HEK293 (cell line): ENCODE measurements around the gene FBXL13.

Experiments
- GLI4 ChIP-seq: fragments of 450-650 bp; formaldehyde crosslinking; IDR thresholded peaks from 2 replicates; pipeline ENCODE4 v1.5.1; 2016; ENCODE audit warnings: missing biosample characterization, missing genetic modification characterization
- KLF16 ChIP-seq: fragments of 450-650 bp; formaldehyde crosslinking; IDR thresholded peaks from 2 replicates; pipeline ENCODE4 v1.5.1; 2017; ENCODE audit warnings: missing biosample characterization, missing genetic modification characterization
- KLF7 ChIP-seq: fragments of 450-650 bp; formaldehyde crosslinking; IDR thresholded peaks from 2 replicates; pipeline ENCODE4 v1.5.1; 2016; ENCODE audit warnings: missing biosample characterization, missing genetic modification characterization, borderline replicate concordance
- KLF8 ChIP-seq: fragments of 450-650 bp; formaldehyde crosslinking; IDR thresholded peaks from 2 replicates; pipeline ENCODE4 v1.5.1; 2016; ENCODE audit warnings: missing biosample characterization, missing genetic modification characterization
- PRDM1 ChIP-seq: fragments of 450-650 bp; formaldehyde crosslinking; IDR thresholded peaks from 2 replicates; pipeline ENCODE4; 2016; ENCODE audit warnings: missing biosample characterization, missing genetic modification characterization
- ZBTB8A ChIP-seq: fragments of 450-650 bp; formaldehyde crosslinking; IDR thresholded peaks from 2 replicates; pipeline ENCODE4 v1.5.1; 2016; ENCODE audit warnings: missing biosample characterization, missing genetic modification characterization
- ZNF155 ChIP-seq: fragments of 450-650 bp; formaldehyde crosslinking; IDR thresholded peaks from 2 replicates; pipeline ENCODE4 v1.5.1; 2016; ENCODE audit warnings: missing biosample characterization, missing genetic modification characterization
- ZNF2 ChIP-seq: fragments of 450-650 bp; formaldehyde crosslinking; IDR thresholded peaks from 2 replicates; pipeline ENCODE4 v1.5.1; 2016; ENCODE audit warnings: missing biosample characterization, missing genetic modification characterization
- ZNF214 ChIP-seq: fragments of 450-650 bp; formaldehyde crosslinking; IDR thresholded peaks from 2 replicates; pipeline ENCODE4 v1.5.1; 2017; ENCODE audit warnings: missing biosample characterization, mild to moderate bottlenecking, missing genetic modification characterization, borderline replicate concordance
- ZNF335 ChIP-seq: fragments of 450-650 bp; formaldehyde crosslinking; conservative IDR thresholded peaks from 2 replicates; pipeline ENCODE4 v1.5.1; 2016; ENCODE audit warnings: missing biosample characterization, missing genetic modification characterization
- ZNF394 ChIP-seq: fragments of 450-650 bp; formaldehyde crosslinking; IDR thresholded peaks from 2 replicates; pipeline ENCODE4 v1.5.1; 2016; ENCODE audit warnings: missing biosample characterization, missing genetic modification characterization, mild to moderate bottlenecking, moderate library complexity, borderline replicate concordance
- ZNF510 ChIP-seq: fragments of 450-650 bp; formaldehyde crosslinking; IDR thresholded peaks from 2 replicates; pipeline ENCODE4 v1.5.1; 2018; ENCODE audit warnings: mild to moderate bottlenecking, missing genetic modification characterization, missing biosample characterization; ENCODE audit not compliant: insufficient replicate concordance
- ZNF548 ChIP-seq: fragments of 450-650 bp; formaldehyde crosslinking; IDR thresholded peaks from 2 replicates; pipeline ENCODE4 v1.5.1; 2016; ENCODE audit warnings: missing biosample characterization, missing genetic modification characterization
- ZNF660 ChIP-seq: fragments of 450-650 bp; IDR thresholded peaks from 2 replicates; pipeline ENCODE4 v1.5.1; 2018; ENCODE audit warnings: missing biosample characterization, mild to moderate bottlenecking, missing genetic modification characterization
- ZNF777 ChIP-seq: fragments of 450-650 bp; formaldehyde crosslinking; IDR thresholded peaks from 2 replicates; pipeline ENCODE4 v1.5.1; 2017; ENCODE audit warnings: missing biosample characterization, missing genetic modification characterization, borderline replicate concordance
- TF ChIP-seq, protein P1 (sequence below): fragments of 450-650 bp; formaldehyde crosslinking; IDR thresholded peaks from 2 replicates; pipeline ENCODE4 v1.5.1; 2016; ENCODE audit warnings: missing biosample characterization, missing genetic modification characterization, borderline replicate concordance
- TF ChIP-seq, protein P2 (sequence below): fragments of 450-650 bp; formaldehyde crosslinking; IDR thresholded peaks from 2 replicates; pipeline ENCODE4 v1.5.1; 2017; ENCODE audit warnings: missing biosample characterization, missing genetic modification characterization
- TF ChIP-seq, protein P3 (sequence below): fragments of 450-650 bp; formaldehyde crosslinking; IDR thresholded peaks from 2 replicates; pipeline ENCODE4 v1.5.1; 2016; ENCODE audit warnings: missing biosample characterization, missing genetic modification characterization, low read depth
- TF ChIP-seq, protein P4 (sequence below): fragments of 450-650 bp; formaldehyde crosslinking; IDR thresholded peaks from 2 replicates; pipeline ENCODE4 v1.5.1; 2016; ENCODE audit warnings: missing biosample characterization, missing genetic modification characterization
- TF ChIP-seq, protein P5 (sequence below): fragments of 450-650 bp; formaldehyde crosslinking; IDR thresholded peaks from 2 replicates; pipeline ENCODE4 v1.5.1; 2016; ENCODE audit warnings: missing biosample characterization, missing genetic modification characterization
- TF ChIP-seq, protein P6 (sequence below): fragments of 450-650 bp; formaldehyde crosslinking; IDR thresholded peaks from 2 replicates; pipeline ENCODE4 v1.5.1; 2016; ENCODE audit warnings: missing biosample characterization, missing genetic modification characterization
- TF ChIP-seq, protein P7 (sequence below): fragments of 450-650 bp; formaldehyde crosslinking; IDR thresholded peaks from 2 replicates; pipeline ENCODE4 v1.5.1; 2016; ENCODE audit warnings: missing biosample characterization, missing genetic modification characterization
- TF ChIP-seq, protein P8 (sequence below): fragments of 450-650 bp; formaldehyde crosslinking; IDR thresholded peaks from 2 replicates; pipeline ENCODE4 v1.5.1; 2016; ENCODE audit warnings: missing biosample characterization, missing genetic modification characterization

FBXL13 gene

DNA sequence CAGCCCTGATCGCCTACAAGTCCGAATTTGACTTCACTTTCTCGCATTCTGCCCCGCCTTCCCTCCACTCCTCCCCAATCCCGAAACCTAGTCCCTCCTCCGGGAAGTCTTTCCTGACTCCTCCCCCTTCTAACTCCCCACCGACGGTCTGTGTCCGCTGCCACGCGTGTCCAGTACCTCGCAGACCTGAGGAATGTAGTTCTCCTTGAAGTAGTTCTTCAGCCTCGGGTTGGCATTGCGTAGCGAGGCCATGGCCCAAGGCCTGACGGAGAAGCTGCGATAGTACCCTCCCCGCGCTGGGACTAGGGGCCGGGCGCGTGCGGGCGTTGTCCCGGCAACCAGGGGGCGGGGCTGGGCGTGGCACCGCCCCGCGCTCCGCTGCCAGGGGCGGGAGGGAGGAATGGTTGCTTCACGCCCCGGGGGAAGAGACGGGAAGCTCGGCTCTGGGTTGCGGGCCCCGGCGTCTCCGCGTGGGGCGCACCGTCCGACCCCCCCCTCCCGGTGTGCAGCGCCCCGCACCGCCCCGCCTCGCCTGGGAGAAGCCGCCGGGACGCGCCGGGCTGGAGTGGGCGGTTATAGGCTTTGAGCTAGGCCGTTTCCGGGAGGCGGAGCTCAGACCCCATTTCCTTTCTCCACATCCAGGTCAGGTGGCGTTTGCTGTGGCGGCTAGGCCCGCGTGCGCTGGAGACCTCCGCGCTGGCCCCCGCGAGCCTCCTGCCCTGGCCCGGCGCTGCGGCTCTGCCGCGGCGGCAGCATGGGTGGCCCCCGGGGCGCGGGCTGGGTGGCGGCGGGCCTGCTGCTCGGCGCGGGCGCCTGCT is at the start of gene FBXL13, which contains the start of gene ARMC10 (continued):
- TF ChIP-seq, protein P1, sequence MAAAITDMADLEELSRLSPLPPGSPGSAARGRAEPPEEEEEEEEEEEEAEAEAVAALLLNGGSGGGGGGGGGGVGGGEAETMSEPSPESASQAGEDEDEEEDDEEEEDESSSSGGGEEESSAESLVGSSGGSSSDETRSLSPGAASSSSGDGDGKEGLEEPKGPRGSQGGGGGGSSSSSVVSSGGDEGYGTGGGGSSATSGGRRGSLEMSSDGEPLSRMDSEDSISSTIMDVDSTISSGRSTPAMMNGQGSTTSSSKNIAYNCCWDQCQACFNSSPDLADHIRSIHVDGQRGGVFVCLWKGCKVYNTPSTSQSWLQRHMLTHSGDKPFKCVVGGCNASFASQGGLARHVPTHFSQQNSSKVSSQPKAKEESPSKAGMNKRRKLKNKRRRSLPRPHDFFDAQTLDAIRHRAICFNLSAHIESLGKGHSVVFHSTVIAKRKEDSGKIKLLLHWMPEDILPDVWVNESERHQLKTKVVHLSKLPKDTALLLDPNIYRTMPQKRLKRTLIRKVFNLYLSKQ (tag by site-specific recombination), result no peak
- TF ChIP-seq ZNF394 (peak; percentile 65; the same call in 1 of the 2 replicates), ZBTB8A (tag by site-specific recombination) (peak; percentile 93), ZNF548 (tag by site-specific recombination) (no peak), ZNF510 (tag by site-specific recombination) (no peak), GLI4 (tag by site-specific recombination) (no peak), ZNF155 (tag by site-specific recombination) (no peak), ZNF2 (tag by site-specific recombination) (peak; percentile 72; the same call in 1 of the 2 replicates), KLF16 (tag by site-specific recombination) (peak; percentile 66), KLF8 (tag by site-specific recombination) (peak; percentile 98), PRDM1 (0 out of 2 replicates have a peak, but pooled peaks have one; percentile 64), ZNF777 (tag by site-specific recombination) (peak; percentile 72; the same call in 1 of the 2 replicates), ZNF660 (peak; percentile 86), ZNF214 (no peak), ZNF335 (no peak; the same call in 1 of the 2 replicates), KLF7 (tag by site-specific recombination) (no peak)
- TF ChIP-seq, protein P2, sequence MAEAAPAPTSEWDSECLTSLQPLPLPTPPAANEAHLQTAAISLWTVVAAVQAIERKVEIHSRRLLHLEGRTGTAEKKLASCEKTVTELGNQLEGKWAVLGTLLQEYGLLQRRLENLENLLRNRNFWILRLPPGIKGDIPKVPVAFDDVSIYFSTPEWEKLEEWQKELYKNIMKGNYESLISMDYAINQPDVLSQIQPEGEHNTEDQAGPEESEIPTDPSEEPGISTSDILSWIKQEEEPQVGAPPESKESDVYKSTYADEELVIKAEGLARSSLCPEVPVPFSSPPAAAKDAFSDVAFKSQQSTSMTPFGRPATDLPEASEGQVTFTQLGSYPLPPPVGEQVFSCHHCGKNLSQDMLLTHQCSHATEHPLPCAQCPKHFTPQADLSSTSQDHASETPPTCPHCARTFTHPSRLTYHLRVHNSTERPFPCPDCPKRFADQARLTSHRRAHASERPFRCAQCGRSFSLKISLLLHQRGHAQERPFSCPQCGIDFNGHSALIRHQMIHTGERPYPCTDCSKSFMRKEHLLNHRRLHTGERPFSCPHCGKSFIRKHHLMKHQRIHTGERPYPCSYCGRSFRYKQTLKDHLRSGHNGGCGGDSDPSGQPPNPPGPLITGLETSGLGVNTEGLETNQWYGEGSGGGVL (tag by site-specific recombination), result peak; percentile 40; the same call in 1 of the 2 replicates
- TF ChIP-seq, protein P3, sequence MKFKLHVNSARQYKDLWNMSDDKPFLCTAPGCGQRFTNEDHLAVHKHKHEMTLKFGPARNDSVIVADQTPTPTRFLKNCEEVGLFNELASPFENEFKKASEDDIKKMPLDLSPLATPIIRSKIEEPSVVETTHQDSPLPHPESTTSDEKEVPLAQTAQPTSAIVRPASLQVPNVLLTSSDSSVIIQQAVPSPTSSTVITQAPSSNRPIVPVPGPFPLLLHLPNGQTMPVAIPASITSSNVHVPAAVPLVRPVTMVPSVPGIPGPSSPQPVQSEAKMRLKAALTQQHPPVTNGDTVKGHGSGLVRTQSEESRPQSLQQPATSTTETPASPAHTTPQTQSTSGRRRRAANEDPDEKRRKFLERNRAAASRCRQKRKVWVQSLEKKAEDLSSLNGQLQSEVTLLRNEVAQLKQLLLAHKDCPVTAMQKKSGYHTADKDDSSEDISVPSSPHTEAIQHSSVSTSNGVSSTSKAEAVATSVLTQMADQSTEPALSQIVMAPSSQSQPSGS, result no peak
- TF ChIP-seq, protein P4, sequence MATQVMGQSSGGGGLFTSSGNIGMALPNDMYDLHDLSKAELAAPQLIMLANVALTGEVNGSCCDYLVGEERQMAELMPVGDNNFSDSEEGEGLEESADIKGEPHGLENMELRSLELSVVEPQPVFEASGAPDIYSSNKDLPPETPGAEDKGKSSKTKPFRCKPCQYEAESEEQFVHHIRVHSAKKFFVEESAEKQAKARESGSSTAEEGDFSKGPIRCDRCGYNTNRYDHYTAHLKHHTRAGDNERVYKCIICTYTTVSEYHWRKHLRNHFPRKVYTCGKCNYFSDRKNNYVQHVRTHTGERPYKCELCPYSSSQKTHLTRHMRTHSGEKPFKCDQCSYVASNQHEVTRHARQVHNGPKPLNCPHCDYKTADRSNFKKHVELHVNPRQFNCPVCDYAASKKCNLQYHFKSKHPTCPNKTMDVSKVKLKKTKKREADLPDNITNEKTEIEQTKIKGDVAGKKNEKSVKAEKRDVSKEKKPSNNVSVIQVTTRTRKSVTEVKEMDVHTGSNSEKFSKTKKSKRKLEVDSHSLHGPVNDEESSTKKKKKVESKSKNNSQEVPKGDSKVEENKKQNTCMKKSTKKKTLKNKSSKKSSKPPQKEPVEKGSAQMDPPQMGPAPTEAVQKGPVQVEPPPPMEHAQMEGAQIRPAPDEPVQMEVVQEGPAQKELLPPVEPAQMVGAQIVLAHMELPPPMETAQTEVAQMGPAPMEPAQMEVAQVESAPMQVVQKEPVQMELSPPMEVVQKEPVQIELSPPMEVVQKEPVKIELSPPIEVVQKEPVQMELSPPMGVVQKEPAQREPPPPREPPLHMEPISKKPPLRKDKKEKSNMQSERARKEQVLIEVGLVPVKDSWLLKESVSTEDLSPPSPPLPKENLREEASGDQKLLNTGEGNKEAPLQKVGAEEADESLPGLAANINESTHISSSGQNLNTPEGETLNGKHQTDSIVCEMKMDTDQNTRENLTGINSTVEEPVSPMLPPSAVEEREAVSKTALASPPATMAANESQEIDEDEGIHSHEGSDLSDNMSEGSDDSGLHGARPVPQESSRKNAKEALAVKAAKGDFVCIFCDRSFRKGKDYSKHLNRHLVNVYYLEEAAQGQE (tag by site-specific recombination), result no peak
- TF ChIP-seq, protein P5, sequence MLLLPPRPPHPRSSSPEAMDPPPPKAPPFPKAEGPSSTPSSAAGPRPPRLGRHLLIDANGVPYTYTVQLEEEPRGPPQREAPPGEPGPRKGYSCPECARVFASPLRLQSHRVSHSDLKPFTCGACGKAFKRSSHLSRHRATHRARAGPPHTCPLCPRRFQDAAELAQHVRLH (tag by site-specific recombination), result no peak
- TF ChIP-seq, protein P6, sequence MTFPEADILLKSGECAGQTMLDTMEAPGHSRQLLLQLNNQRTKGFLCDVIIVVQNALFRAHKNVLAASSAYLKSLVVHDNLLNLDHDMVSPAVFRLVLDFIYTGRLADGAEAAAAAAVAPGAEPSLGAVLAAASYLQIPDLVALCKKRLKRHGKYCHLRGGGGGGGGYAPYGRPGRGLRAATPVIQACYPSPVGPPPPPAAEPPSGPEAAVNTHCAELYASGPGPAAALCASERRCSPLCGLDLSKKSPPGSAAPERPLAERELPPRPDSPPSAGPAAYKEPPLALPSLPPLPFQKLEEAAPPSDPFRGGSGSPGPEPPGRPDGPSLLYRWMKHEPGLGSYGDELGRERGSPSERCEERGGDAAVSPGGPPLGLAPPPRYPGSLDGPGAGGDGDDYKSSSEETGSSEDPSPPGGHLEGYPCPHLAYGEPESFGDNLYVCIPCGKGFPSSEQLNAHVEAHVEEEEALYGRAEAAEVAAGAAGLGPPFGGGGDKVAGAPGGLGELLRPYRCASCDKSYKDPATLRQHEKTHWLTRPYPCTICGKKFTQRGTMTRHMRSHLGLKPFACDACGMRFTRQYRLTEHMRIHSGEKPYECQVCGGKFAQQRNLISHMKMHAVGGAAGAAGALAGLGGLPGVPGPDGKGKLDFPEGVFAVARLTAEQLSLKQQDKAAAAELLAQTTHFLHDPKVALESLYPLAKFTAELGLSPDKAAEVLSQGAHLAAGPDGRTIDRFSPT (tag by site-specific recombination), result peak; percentile 33; the same call in 1 of the 2 replicates
- TF ChIP-seq, protein P7, sequence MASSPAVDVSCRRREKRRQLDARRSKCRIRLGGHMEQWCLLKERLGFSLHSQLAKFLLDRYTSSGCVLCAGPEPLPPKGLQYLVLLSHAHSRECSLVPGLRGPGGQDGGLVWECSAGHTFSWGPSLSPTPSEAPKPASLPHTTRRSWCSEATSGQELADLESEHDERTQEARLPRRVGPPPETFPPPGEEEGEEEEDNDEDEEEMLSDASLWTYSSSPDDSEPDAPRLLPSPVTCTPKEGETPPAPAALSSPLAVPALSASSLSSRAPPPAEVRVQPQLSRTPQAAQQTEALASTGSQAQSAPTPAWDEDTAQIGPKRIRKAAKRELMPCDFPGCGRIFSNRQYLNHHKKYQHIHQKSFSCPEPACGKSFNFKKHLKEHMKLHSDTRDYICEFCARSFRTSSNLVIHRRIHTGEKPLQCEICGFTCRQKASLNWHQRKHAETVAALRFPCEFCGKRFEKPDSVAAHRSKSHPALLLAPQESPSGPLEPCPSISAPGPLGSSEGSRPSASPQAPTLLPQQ, result peak; percentile 21; the same call in 1 of the 2 replicates
- TF ChIP-seq, protein P8, sequence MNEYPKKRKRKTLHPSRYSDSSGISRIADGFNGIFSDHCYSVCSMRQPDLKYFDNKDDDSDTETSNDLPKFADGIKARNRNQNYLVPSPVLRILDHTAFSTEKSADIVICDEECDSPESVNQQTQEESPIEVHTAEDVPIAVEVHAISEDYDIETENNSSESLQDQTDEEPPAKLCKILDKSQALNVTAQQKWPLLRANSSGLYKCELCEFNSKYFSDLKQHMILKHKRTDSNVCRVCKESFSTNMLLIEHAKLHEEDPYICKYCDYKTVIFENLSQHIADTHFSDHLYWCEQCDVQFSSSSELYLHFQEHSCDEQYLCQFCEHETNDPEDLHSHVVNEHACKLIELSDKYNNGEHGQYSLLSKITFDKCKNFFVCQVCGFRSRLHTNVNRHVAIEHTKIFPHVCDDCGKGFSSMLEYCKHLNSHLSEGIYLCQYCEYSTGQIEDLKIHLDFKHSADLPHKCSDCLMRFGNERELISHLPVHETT (tag by site-specific recombination), result no peak
